Neural cell (in vitro differentiated cells): ENCODE measurements around the gene ACAN. TPM values are rescaled to one million over a fixed set of nuclear protein-coding genes. Genes with fewer than 3 reads are reported as not detected.

Experiments
- H2AFZ ChIP-seq: fragments of 200-600, 300-800 bp; sonication (generic), shearing (Covaris generic); 2 replicates; pipeline ENCODE4 v1.6.0; 2014; ENCODE audit warnings: low read depth, mild to moderate bottlenecking, antibody characterized with exemption, low read length, moderate library complexity
- H3F3A ChIP-seq: fragments of 200-600 bp; shearing (Covaris generic); 2 replicates; pipeline ENCODE4 v1.6.1; 2016; ENCODE audit warnings: mild to moderate bottlenecking, moderate library complexity, mixed read lengths, antibody characterized with exemption, low read length; ENCODE audit not compliant: insufficient read depth, poor library complexity, severe bottlenecking
- H3K27ac ChIP-seq: fragments of 200-600, 300-800 bp; sonication (generic), shearing (Covaris generic); 2 replicates; pipeline ENCODE4 v1.5.1; 2014; ENCODE audit warnings: mild to moderate bottlenecking, low read length, moderate library complexity
- H3K27me3 ChIP-seq: fragments of 300-800, 200-600 bp; sonication (generic), shearing (Covaris generic); 2 replicates; pipeline ENCODE4 v1.6.0; 2014; ENCODE audit warnings: mild to moderate bottlenecking, low read depth, low read length, moderate library complexity; ENCODE audit not compliant: insufficient read depth
- H3K36me3 ChIP-seq: fragments of 300-800, 200-600 bp; sonication (generic), shearing (Covaris generic); 2 replicates; pipeline ENCODE4 v1.5.1; 2014; ENCODE audit warnings: mild to moderate bottlenecking, antibody characterized with exemption, low read length, moderate library complexity; ENCODE audit not compliant: insufficient read depth
- H3K4me2 ChIP-seq: fragments of 300-800, 200-600 bp; sonication (generic), shearing (Covaris generic); 2 replicates; pipeline ENCODE4 v1.6.0; 2014; ENCODE audit warnings: mild to moderate bottlenecking, low read length
- H3K4me3 ChIP-seq: fragments of 300-800, 200-600 bp; sonication (generic), shearing (Covaris generic); 2 replicates; pipeline ENCODE4 v1.5.1; 2014; ENCODE audit warnings: mild to moderate bottlenecking, low read length, moderate library complexity
- H3K79me2 ChIP-seq: fragments of 200-600 bp; shearing (Covaris generic); replicated peaks from 2 replicates; pipeline ENCODE4 v1.6.0; 2014; ENCODE audit warnings: mild to moderate bottlenecking, low read length, moderate library complexity; ENCODE audit not compliant: insufficient read depth
- H3K9ac ChIP-seq: fragments of 300-800, 200-600 bp; sonication (generic), shearing (Covaris generic); 2 replicates; pipeline ENCODE4 v1.6.1; 2016; ENCODE audit warnings: mild to moderate bottlenecking, low read length, mixed read lengths
- H3K9me2 ChIP-seq: fragments of 200-600 bp; shearing (Covaris generic); 2 replicates; pipeline ENCODE4 v1.6.1; 2016; ENCODE audit warnings: mild to moderate bottlenecking, low read length, mixed read lengths; ENCODE audit not compliant: insufficient read depth
- H3K9me3 ChIP-seq: fragments of 200-600, 300-800 bp; sonication (generic), shearing (Covaris generic); 2 replicates; pipeline ENCODE4 v1.6.1; 2016; ENCODE audit warnings: mild to moderate bottlenecking, mixed run types, low read length, moderate library complexity, mixed read lengths
- H4K20me1 ChIP-seq: fragments of 200-600 bp; shearing (Covaris generic); 2 replicates; pipeline ENCODE4 v1.6.1; 2016; ENCODE audit warnings: mild to moderate bottlenecking, mixed run types; ENCODE audit not compliant: insufficient read depth
- EP300 ChIP-seq: fragments of 450-650 bp; conservative IDR thresholded peaks from 2 replicates; pipeline ENCODE4 v1.6.1; 2014; ENCODE audit warnings: antibody characterized with exemption, mild to moderate bottlenecking, moderate library complexity; ENCODE audit not compliant: poor library complexity, severe bottlenecking
- EZH2 ChIP-seq: fragments of 200-600, 300-800 bp; shearing (Covaris generic), sonication (generic); IDR thresholded peaks from 2 replicates; pipeline ENCODE4 v1.6.1; 2014; ENCODE audit warnings: antibody characterized with exemption, low read length, borderline replicate concordance, mild to moderate bottlenecking; ENCODE audit not compliant: insufficient read depth, poor library complexity, severe bottlenecking
- MXI1 ChIP-seq: fragments of 450-650 bp; conservative IDR thresholded peaks from 2 replicates; pipeline ENCODE4 v1.6.1; 2014; ENCODE audit warnings: antibody characterized with exemption, mild to moderate bottlenecking; ENCODE audit not compliant: poor library complexity, severe bottlenecking
- POLR2AphosphoS5 ChIP-seq: IDR thresholded peaks from 2 replicates; pipeline ENCODE4 v1.6.1; 2012
- RAD21 ChIP-seq: fragments of 450-650 bp; conservative IDR thresholded peaks from 2 replicates; pipeline ENCODE4 v1.6.1; 2014; ENCODE audit warnings: antibody characterized with exemption, mild to moderate bottlenecking, moderate library complexity
- REST ChIP-seq: IDR thresholded peaks from 2 replicates; pipeline ENCODE4 v1.6.1; 2012; ENCODE audit warnings: borderline replicate concordance
- SMC3 ChIP-seq: fragments of 450-650 bp; conservative IDR thresholded peaks from 2 replicates; pipeline ENCODE4 v1.6.1; 2014; ENCODE audit warnings: antibody characterized with exemption, mild to moderate bottlenecking, moderate library complexity; ENCODE audit not compliant: poor library complexity
- TAF1 ChIP-seq: IDR thresholded peaks from 2 replicates; pipeline ENCODE4 v1.6.1; 2012; ENCODE audit warnings: low read depth
- polyA plus RNA-seq: library from polyadenylated mRNA; depleted of rRNA; stranded (reverse); fragments of >200 nt; gene quantifications from 2 replicates; pipeline ENCODE4 v1.2.3, GENCODE V29; 2014
- TF ChIP-seq, protein P1 (sequence below): fragments of 450-650 bp; IDR thresholded peaks from 2 replicates; pipeline ENCODE4 v1.5.1; 2014; ENCODE audit warnings: antibody characterized with exemption, mild to moderate bottlenecking, moderate library complexity; ENCODE audit not compliant: poor library complexity, severe bottlenecking

ACAN gene
- polyA plus RNA-seq, 1 donor from 2014 or later: not detected

DNA sequence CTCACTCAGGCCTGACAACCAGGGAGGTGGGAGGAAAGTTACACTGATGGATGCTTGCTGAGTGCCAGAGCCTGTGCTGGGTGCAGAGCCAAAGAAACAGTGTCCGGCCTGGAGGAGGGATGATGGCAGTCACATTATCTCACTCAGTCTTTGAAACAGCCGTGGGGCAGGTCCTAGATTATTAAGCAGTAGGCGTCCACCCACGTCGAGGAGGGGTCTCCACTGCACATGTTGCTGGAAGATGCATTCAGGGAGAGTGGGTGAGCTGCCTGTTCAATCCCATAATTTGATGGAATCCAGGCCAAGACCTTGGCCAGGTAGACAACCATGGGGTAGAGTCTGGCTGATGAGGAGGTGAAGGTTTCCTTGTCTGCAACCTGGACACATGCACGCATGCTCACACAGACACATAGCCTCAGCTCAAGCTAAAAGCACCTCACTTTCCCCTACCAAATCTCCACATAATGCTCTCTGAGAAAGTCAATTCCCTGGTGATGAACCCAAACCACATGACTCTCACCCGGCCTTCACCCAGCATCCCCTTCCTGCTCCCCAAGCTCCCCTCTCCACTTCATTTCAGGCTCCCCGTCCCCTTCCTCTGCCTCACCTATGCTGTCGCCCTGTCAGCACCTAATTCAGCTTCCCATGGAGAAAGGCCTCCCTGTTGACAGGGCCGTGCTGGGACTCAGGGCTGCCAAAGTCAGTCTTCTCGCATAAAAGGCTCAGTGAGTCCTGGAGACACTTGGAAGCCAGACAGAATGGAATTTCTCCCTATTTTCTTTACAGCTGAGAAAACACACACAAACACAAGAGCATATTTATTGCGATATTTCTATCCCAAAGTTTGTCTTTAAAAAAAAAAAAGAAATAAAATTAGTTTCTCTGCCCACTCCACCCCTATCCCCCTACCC is 29.8 kb downstream of the ACAN start:
- no peaks in the 10 kb centered on the region for H3K79me2 ChIP-seq
- H3F3A ChIP-seq: no peaks in the 10 kb centered on the region
- no peaks in the 10 kb centered on the region for H3K27me3 ChIP-seq
- no peaks in the 10 kb centered on the region for H3K36me3 ChIP-seq
- no peak overlapping the region for H2AFZ ChIP-seq
- H3K4me2 ChIP-seq: no peak overlapping the region
- no peaks in the 10 kb centered on the region for H3K9me2 ChIP-seq
- no peak overlapping the region for H3K27ac ChIP-seq
- TF ChIP-seq, protein P1, sequence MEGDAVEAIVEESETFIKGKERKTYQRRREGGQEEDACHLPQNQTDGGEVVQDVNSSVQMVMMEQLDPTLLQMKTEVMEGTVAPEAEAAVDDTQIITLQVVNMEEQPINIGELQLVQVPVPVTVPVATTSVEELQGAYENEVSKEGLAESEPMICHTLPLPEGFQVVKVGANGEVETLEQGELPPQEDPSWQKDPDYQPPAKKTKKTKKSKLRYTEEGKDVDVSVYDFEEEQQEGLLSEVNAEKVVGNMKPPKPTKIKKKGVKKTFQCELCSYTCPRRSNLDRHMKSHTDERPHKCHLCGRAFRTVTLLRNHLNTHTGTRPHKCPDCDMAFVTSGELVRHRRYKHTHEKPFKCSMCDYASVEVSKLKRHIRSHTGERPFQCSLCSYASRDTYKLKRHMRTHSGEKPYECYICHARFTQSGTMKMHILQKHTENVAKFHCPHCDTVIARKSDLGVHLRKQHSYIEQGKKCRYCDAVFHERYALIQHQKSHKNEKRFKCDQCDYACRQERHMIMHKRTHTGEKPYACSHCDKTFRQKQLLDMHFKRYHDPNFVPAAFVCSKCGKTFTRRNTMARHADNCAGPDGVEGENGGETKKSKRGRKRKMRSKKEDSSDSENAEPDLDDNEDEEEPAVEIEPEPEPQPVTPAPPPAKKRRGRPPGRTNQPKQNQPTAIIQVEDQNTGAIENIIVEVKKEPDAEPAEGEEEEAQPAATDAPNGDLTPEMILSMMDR: no peak
- TF ChIP-seq RAD21 (no peak), POLR2AphosphoS5 (no peak)
- H3K4me3 ChIP-seq: no peak overlapping the region
- no peak overlapping the region for H3K9ac ChIP-seq
- H3K9me3 ChIP-seq: no peaks in the 10 kb centered on the region
- H4K20me1 ChIP-seq: no peaks in the 10 kb centered on the region

GRCh38 chr15:88833731-88834100 is 30.5 kb downstream of the ACAN start:
- H3K4me2 ChIP-seq: no peak overlapping the region
- no peaks in the 10 kb centered on the region for H3K36me3 ChIP-seq
- no peaks in the 10 kb centered on the region for H3K79me2 ChIP-seq
- no peak overlapping the region for H2AFZ ChIP-seq
- no peaks in the 10 kb centered on the region for H3K9me3 ChIP-seq
- H3K27me3 ChIP-seq: no peaks in the 10 kb centered on the region
- H3K9ac ChIP-seq: no peak overlapping the region
- H3K9me2 ChIP-seq: no peaks in the 10 kb centered on the region
- no peak for TF ChIP-seq TAF1
- TF ChIP-seq MXI1: no peak
- TF ChIP-seq POLR2AphosphoS5: no peak
- TF ChIP-seq, protein P1: no peak
- TF ChIP-seq RAD21: no peak
- TF ChIP-seq EZH2: no peak
- TF ChIP-seq SMC3: no peak
- no peak for TF ChIP-seq EP300
- no peak for TF ChIP-seq REST
- no peak overlapping the region for H3K4me3 ChIP-seq
- no peaks in the 10 kb centered on the region for H4K20me1 ChIP-seq
- H3K27ac ChIP-seq: no peak overlapping the region
- no peaks in the 10 kb centered on the region for H3F3A ChIP-seq
